ENCODE results near the gene DCAKD.

The DCAKD gene

GRCh38 chr17:45029096-45029495 lies 22.3 kb downstream of the DCAKD start:
- Mint-ChIP-seq H3K9me3 (no peaks in the 10 kb centered on the region), H3K27ac (no peak overlapping the region), H3K27me3 (no peaks in the 10 kb centered on the region), H3K4me1 (peaks cover 13% of the 10 kb centered on the region), H3K36me3 (peaks cover 49% of the 10 kb centered on the region), H3K4me3 (no peak overlapping the region)
- ATAC-seq = no peak

GRCh38 chr17:45022655-45023339 lies 28.6 kb downstream of the DCAKD start:
- Mint-ChIP-seq H3K27me3 (peaks cover 38% of the 10 kb centered on the region), H3K27ac (no peak overlapping the region), H3K9me3 (no peaks in the 10 kb centered on the region), H3K36me3 (peaks cover 14% of the 10 kb centered on the region), H3K4me3 (no peak overlapping the region), H3K4me1 (peaks cover 41% of the 10 kb centered on the region)
- no peak for ATAC-seq

- Mint-ChIP-seq H3K27me3 (peaks cover 38% of the 10 kb centered on the region), H3K36me3 (peaks cover 14% of the 10 kb centered on the region), H3K4me3 (no peak overlapping the region), H3K4me1 (peaks cover 41% of the 10 kb centered on the region), H3K9me3 (no peaks in the 10 kb centered on the region), H3K27ac (no peak overlapping the region)
- ATAC-seq = peak; percentile 10
Observed at GRCh38 chr17:45022288-45022648, 29.2 kb downstream of the DCAKD start.

GRCh38 chr17:45021607-45022287 lies 29.7 kb downstream of the DCAKD start:
- Mint-ChIP-seq H3K9me3 (no peaks in the 10 kb centered on the region), H3K4me1 (peaks cover 41% of the 10 kb centered on the region), H3K27me3 (peaks cover 42% of the 10 kb centered on the region), H3K4me3 (peak overlapping the region; percentile 24), H3K27ac (no peak overlapping the region), H3K36me3 (peaks cover 14% of the 10 kb centered on the region)
- ATAC-seq = peak; percentile 85

- H3K9me3 Mint-ChIP-seq = no peaks in the 10 kb centered on the region
- H3K27me3 Mint-ChIP-seq = peaks cover 53% of the 10 kb centered on the region
- no peak overlapping the region for H3K4me3 Mint-ChIP-seq
- no peak for ATAC-seq
- H3K27ac Mint-ChIP-seq = no peak overlapping the region
- H3K36me3 Mint-ChIP-seq = peaks cover 14% of the 10 kb centered on the region
- peaks cover 41% of the 10 kb centered on the region for H3K4me1 Mint-ChIP-seq
Observed at GRCh38 chr17:45020354-45021138, 30.9 kb downstream of the DCAKD start.

- peaks cover 53% of the 10 kb centered on the region for H3K27me3 Mint-ChIP-seq
- H3K4me3 Mint-ChIP-seq = peak overlapping the region; percentile 83
- peaks cover 10% of the 10 kb centered on the region for H3K36me3 Mint-ChIP-seq
- peak overlapping the region; percentile 86 for H3K27ac Mint-ChIP-seq
- no peaks in the 10 kb centered on the region for H3K9me3 Mint-ChIP-seq
- H3K4me1 Mint-ChIP-seq = peaks cover 41% of the 10 kb centered on the region
- peak; percentile 53 for ATAC-seq
Observed at GRCh38 chr17:45018848-45019711, 32.4 kb downstream of the DCAKD start.

GRCh38 chr17:45018514-45018847 lies 33.0 kb downstream of the DCAKD start:
- Mint-ChIP-seq H3K27ac (peak overlapping the region; percentile 86), H3K36me3 (peaks cover 4% of the 10 kb centered on the region), H3K9me3 (no peaks in the 10 kb centered on the region), H3K4me1 (peaks cover 41% of the 10 kb centered on the region), H3K4me3 (peak overlapping the region; percentile 83), H3K27me3 (peaks cover 56% of the 10 kb centered on the region)
- ATAC-seq = no peak

- no peak overlapping the region for H3K27ac Mint-ChIP-seq
- H3K27me3 Mint-ChIP-seq = peaks cover 64% of the 10 kb centered on the region
- no peaks in the 10 kb centered on the region for H3K9me3 Mint-ChIP-seq
- H3K4me3 Mint-ChIP-seq = no peak overlapping the region
- H3K4me1 Mint-ChIP-seq = peaks cover 32% of the 10 kb centered on the region
- H3K36me3 Mint-ChIP-seq = no peaks in the 10 kb centered on the region
- no peak for ATAC-seq
Observed at GRCh38 chr17:45016823-45017222, 34.6 kb downstream of the DCAKD start.

- ATAC-seq = no peak
- Mint-ChIP-seq H3K27me3 (peaks cover 60% of the 10 kb centered on the region), H3K36me3 (no peaks in the 10 kb centered on the region), H3K4me3 (no peak overlapping the region), H3K9me3 (no peaks in the 10 kb centered on the region), H3K27ac (no peak overlapping the region), H3K4me1 (peaks cover 26% of the 10 kb centered on the region)
Observed at GRCh38 chr17:45016237-45016636, 35.2 kb downstream of the DCAKD start.

- Mint-ChIP-seq H3K4me1 (peaks cover 2% of the 10 kb centered on the region), H3K27ac (no peak overlapping the region), H3K27me3 (peaks cover 50% of the 10 kb centered on the region), H3K4me3 (no peak overlapping the region), H3K9me3 (no peaks in the 10 kb centered on the region), H3K36me3 (no peaks in the 10 kb centered on the region)
- ATAC-seq = no peak
Observed at GRCh38 chr17:45013021-45013997, 38.1 kb downstream of the DCAKD start.

GRCh38 chr17:45011767-45012166 lies 39.7 kb downstream of the DCAKD start:
- no peak for ATAC-seq
- Mint-ChIP-seq H3K9me3 (no peaks in the 10 kb centered on the region), H3K36me3 (no peaks in the 10 kb centered on the region), H3K4me3 (no peak overlapping the region), H3K27me3 (peaks cover 57% of the 10 kb centered on the region), H3K27ac (no peak overlapping the region), H3K4me1 (no peaks in the 10 kb centered on the region)

GRCh38 chr17:45009676-45010467 lies 41.6 kb downstream of the DCAKD start:
- H3K4me3 Mint-ChIP-seq = no peak overlapping the region
- no peaks in the 10 kb centered on the region for H3K9me3 Mint-ChIP-seq
- no peak overlapping the region for H3K27ac Mint-ChIP-seq
- H3K36me3 Mint-ChIP-seq = no peaks in the 10 kb centered on the region
- no peak for ATAC-seq
- no peaks in the 10 kb centered on the region for H3K4me1 Mint-ChIP-seq
- H3K27me3 Mint-ChIP-seq = peaks cover 49% of the 10 kb centered on the region

- Mint-ChIP-seq H3K27me3 (peaks cover 60% of the 10 kb centered on the region), H3K36me3 (no peaks in the 10 kb centered on the region), H3K4me1 (no peaks in the 10 kb centered on the region), H3K27ac (no peak overlapping the region), H3K9me3 (no peaks in the 10 kb centered on the region), H3K4me3 (no peak overlapping the region)
- ATAC-seq = no peak
Observed at GRCh38 chr17:45008216-45008615, 43.2 kb downstream of the DCAKD start.
